COLO668 (cell line): ENCODE results near the gene SPPL3.
"Not testable (repeated sequence)": the region's sequence is repeated elsewhere in the genome, so short reads cannot be mapped to it uniquely, and the experiment has no call there.

ENCODE experiments used
- DNase-seq: peaks from one replicate; lab custom pipeline; 2025; ENCODE audit not compliant: unreplicated experiment; lab: John Stamatoyannopoulos, UW

Gene SPPL3

GRCh38 chr12:120844768-120845449 lies 59.2 kb downstream of the SPPL3 start:
- DNase-seq: no peak

DNA sequence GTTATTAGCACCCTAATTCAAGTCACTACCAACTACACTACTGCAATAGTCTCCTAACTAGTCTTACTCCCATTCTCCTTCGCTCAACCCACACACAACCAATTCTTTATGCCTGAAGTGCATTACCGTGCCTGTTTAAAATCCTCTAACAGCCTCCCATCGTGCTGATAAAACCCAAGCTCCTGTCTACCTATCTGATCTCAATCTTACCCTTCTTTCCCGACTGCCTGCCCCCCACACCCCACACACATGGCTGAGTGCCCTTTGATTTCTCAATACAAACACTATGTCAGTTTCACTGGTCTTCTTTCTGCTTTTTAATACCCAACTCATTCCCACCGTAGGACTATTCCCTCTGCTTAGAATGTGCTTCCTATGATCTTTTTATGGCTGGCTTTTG lies 59.9 kb downstream of the SPPL3 start:
- DNase-seq: no peak

- no peak for DNase-seq
Observed at GRCh38 chr12:120843472-120843871, 60.7 kb downstream of the SPPL3 start.

DNA sequence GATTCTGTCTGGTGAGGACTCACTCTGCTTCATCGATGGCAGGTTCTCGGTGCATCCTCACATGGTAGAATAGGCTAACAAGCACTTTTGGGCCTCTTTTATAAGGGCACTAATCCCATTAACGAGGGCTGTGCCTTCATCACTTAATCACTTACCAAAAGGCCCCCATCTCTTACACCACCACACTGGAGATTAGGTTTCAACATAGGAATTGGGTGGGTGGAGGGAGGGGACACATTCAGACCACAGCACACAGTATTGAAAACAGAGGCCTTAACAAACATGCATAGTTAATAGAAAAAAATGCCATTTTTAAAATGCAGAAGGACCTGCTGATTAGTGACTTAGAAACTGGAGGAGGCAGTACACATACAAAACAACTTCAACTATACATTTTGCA lies 61.6 kb downstream of the SPPL3 start:
- no peak for DNase-seq

DNA sequence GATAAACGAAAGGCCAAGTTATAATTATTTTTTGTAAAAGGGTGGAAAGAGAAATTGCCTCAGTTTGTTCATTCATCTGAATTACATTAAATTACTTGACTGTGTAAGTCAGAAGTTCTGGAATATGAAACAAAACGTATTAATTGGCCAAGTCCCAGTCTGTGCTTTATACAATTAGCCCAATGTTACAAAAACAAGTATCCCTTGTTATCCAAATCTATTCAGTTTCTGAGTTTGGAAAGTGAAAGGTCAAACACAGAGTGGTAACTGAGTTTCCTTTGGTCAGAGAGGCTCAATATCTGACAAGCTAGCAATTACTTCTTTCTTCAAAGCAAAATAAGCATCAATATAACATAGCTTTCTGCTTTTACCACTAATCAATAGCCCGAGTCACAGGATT lies 62.6 kb downstream of the SPPL3 start:
- DNase-seq: no peak

- DNase-seq: no peak
Observed at GRCh38 chr12:120839503-120839902, 64.7 kb downstream of the SPPL3 start.

GRCh38 chr12:120838629-120839383 lies 65.4 kb downstream of the SPPL3 start:
- not testable (repeated sequence) for DNase-seq

DNA sequence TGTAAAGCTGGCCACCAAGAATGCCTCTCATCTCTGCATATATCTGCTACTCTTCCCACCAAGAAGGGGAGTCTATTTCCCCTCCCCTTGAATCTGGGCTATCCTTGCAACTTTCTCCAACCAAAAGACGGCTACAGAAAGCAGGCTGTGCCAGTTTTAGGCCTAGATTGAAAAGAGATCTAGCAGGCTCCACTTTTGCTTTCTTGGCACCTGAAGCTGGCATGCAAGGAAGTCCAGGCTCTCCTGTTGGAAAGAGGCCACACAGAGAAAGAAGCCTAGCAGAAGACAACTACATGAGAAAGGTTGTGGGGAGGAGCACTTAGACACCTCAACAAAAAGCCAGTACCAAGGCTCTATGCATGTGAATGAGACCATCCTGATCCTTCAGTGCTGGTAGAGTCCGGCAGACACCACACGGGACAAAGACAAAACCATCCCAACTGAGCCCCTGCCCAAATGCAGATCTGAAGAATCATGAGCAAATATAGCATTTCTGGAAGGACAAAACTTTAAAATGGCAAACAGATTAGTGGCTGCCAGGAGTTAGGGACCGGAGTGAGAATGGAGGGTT lies 68.0 kb downstream of the SPPL3 start:
- DNase-seq: no peak

- DNase-seq: no peak
Observed at GRCh38 chr12:120835657-120836056, 68.5 kb downstream of the SPPL3 start.

DNA sequence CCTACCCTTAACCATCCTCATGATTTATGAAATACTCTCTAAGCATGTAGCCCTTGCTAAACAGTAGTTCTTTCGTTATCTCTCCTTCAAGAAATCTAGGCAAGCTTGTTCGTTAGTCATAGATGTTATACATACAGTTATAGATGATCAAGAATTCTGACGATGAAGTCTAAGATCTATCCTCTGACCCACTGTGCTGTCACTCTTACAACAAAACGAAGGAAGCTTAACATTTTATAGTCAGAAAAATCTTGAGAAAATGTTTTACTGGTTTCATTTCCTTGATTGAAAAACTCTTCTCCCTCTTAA lies 68.9 kb downstream of the SPPL3 start:
- DNase-seq: no peak

DNA sequence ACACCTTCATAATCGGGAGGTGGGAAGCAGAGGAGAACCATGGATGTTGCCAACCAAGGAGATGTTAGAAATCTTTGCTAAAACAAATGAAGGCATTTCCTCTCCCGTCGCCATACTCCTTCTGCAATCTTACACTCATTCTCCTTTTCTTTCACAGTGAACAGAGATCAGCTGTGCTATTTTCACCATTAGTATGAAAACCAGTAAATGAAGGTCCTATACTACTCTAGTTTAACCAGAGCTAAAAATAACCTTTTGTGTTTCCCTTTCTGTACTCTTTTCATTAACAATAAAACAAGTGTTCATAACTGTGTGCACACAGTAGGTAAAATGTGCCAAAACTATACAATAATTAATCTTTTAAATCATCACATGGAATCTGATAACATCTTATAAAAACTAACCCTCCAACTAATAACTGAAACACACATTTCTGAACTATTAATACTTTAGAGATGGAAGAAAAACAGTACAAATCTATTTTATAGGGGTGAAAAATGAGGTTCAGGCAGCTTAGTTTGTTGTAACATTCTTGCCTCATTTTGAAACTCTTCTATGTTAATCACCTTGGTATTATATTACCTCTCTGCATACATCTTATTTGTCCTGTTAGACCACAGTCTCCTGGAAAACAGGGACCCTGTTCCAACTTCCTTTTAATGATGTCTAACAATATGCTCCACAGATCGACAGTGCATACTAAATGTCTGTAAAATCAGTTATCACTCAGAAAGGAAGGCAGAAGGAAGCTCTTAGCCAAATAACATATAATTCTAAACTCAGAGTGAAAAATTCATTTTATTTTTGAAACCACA lies 69.5 kb downstream of the SPPL3 start:
- DNase-seq: no peak

DNA sequence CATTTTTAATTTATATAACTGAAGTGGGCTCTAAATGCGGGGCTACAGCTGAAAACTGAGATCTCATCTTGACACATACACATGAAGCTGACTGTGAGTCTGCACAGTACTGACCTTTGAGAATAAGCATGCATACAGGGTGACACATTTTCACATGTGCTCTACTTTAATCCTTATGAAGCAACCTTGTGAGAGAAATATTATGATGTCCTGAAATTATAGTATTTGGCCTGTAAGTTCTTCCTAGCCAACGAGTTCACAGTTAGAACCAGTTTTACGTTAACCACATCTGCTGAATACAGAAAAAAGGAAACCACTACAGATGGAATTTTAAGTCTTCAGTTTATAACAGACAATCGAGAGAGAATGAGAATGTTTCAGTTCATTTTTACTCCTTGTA lies 70.3 kb downstream of the SPPL3 start:
- no peak for DNase-seq

GRCh38 chr12:120832737-120833136 lies 71.4 kb downstream of the SPPL3 start:
- DNase-seq: no peak

GRCh38 chr12:120831648-120832267 lies 72.4 kb downstream of the SPPL3 start:
- DNase-seq: no peak

DNA sequence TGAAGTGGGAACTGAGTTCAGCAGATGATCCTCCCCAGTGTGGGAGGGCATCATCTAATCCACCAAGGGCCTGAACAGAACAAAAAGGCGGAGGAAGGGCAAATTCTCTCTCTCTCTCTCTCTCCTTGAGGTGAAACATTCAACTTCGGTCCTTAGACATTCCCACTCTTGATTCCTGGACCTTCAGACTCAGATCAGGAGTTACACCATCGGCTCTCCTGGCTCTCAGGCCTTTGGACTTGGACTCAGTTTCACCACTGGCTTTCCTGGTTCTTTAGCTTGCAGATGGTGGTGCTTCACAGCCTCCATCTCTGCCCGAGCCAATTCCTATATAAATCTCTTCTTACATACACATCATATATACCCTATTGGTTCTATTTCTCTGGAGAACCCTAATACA lies 73.2 kb downstream of the SPPL3 start:
- no peak for DNase-seq

GRCh38 chr12:120830052-120830940 lies 73.9 kb downstream of the SPPL3 start:
- no peak for DNase-seq

- no peak for DNase-seq
Observed at GRCh38 chr12:120826335-120826734, 77.8 kb downstream of the SPPL3 start.

DNA sequence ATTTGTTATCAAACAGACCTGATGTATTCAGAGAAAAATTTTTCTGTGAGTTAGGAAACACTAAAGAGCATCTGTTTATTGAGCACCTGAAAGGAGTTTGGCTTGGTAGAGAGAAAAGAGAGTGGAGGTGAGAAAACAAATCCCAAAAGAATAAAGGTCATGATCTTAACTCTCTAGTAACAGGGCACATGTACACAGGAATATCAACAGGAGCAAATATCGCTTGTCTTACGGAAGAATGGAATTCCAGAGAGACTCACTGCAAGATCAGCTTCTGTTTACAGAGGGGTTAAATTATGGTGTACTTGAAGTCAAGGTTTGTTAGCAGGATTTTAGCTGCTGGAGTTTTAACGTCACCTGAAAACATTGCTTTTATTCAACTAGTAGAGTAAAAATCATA lies 78.8 kb downstream of the SPPL3 start:
- DNase-seq: no peak

DNA sequence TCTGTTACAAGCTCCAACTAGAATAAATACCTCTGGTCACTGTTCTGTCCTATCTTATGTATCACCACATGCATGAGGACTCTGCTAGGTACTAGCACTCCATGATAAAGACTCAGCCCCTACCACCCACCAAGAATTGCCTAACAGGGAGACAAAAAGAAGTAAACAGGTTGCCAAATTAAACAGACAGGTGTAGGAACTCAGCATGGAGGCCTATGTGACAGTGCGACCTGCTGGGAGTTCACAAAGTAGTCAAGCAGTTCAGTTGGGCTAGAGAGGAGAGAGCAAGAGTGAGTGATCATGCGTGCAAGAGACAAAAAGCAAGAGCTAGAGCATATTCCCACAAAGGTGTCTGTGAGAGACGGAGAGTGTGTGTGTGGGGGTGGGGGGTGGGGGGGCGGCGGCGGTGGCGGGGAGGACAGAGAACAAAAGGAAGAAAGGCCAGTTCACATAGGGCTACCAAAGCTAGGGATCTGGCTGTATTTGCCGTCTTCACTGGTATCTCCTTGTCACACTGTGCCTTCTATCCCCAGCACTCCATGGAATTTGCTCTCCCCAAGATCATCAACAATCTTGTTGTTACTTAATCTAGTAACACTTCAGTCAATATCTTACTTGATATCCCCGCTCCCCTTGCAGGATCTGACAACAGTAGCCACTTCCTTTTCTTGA lies 81.2 kb downstream of the SPPL3 start:
- no peak for DNase-seq

DNA sequence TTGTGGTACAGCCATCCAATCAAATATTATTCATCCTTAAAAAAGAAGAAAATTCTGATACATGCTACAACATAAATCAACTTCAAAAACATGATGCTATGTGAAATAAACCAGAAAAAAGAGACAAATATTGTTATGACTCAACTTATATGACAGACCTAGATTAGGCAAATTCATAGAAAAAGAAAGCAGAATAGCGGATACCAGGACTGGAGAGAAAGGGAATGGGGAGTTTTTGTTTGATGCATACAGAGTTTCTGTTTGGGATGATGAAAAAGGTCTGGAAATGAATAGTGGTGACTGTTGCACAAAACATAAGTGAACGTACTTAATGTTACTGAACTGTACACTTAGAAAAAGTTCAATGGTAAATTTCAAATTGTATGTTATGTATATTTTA lies 82.3 kb downstream of the SPPL3 start:
- no peak for DNase-seq
